Endothelial cell of umbilical vein (primary cell): Measurements from ENCODE around the gene AGAP3. TPM values are rescaled to one million over a fixed set of nuclear protein-coding genes. Genes with fewer than 3 reads are reported as not detected.
A peak's percentile ranks its signal among the peaks of the same experiment; 100 is the strongest.

Experiments used
- BruUV-seq: library from RNA; stranded (reverse); fragments of 400-500 nt; replicated peaks from 2 replicates; lab custom pipeline; 2021; lab: Mats Ljungman, UMichigan
- CTCF ChIA-PET: fragments of 300-600, 350-600 bp; sonication (Branson Sonifier 250); formaldehyde crosslinking; loops from one replicate; lab custom pipeline; 2021; ENCODE audit warnings: antibody characterized with exemption, inconsistent platforms; lab: Charles Lee
- POLR2A ChIA-PET: fragments of 300-600, 350-600 bp; sonication (Branson Sonifier 250); formaldehyde crosslinking; loops from one replicate; lab custom pipeline; 2021; ENCODE audit warnings: antibody characterized with exemption, inconsistent platforms; lab: Charles Lee
- DNase-seq: peaks from one replicate; pipeline ENCODE4 v3.0.0-alpha.2; 2011; ENCODE audit warnings: low read depth, low spot score
- FAIRE-seq: peaks from 2 replicates; lab custom pipeline; 2011; peaks lifted over from hg19 to GRCh38; lab: Jason Lieb, UNC
- H2AFZ ChIP-seq: 2 replicates; pipeline ENCODE4 v1.6.0; 2012; ENCODE audit warnings: low read depth, low read length, control low read depth, inconsistent platforms
- H3K27ac ChIP-seq: 2 replicates; pipeline ENCODE4 v1.5.1; 2011; ENCODE audit warnings: low read depth, mild to moderate bottlenecking, control low read depth, low read length, moderate library complexity; ENCODE audit not compliant: insufficient read depth
- H3K27me3 ChIP-seq, 2 experiments: 2 replicates each; pipeline versions ENCODE4 v1.6.0 to v1.6.1; 2011; ENCODE audit warnings: low read length in 2 of 2, mixed read lengths in 1 of 2; ENCODE audit not compliant: control insufficient read depth in 2 of 2, insufficient read depth in 2 of 2
- H3K36me3 ChIP-seq, 2 experiments: 2 replicates in 1 of 2; 3 replicates in 1 of 2; pipeline ENCODE4 v1.5.1; 2011; ENCODE audit warnings: low read length in 2 of 2, mild to moderate bottlenecking in 1 of 2, moderate library complexity in 1 of 2; ENCODE audit not compliant: control insufficient read depth in 2 of 2, insufficient read depth in 2 of 2; ENCODE audit errors: extremely low read depth in 1 of 2
- H3K4me1 ChIP-seq: 3 replicates; pipeline ENCODE4 v1.5.1; 2011; ENCODE audit warnings: mild to moderate bottlenecking, low read length; ENCODE audit not compliant: control insufficient read depth, insufficient read depth; ENCODE audit errors: extremely low read depth
- H3K4me2 ChIP-seq: 2 replicates; pipeline ENCODE4 v1.6.1; 2011; ENCODE audit warnings: low read length, control low read depth, mixed read lengths; ENCODE audit not compliant: insufficient read depth
- H3K4me3 ChIP-seq, 3 experiments: fragments of 200-600 bp in 1 of 3; sonication (generic), shearing (Covaris generic) in 1 of 3; replicated peaks in 1 of 3; 2 replicates each; pipeline ENCODE4 v1.5.1; 2011 to 2016; ENCODE audit warnings: control low read depth in 3 of 3, low read length in 3 of 3, mild to moderate bottlenecking in 2 of 3, inconsistent platforms in 1 of 3, low read depth in 1 of 3, moderate library complexity in 1 of 3; ENCODE audit not compliant: insufficient read depth in 1 of 3
- H3K79me2 ChIP-seq: 2 replicates; pipeline ENCODE4 v1.6.0; 2012; ENCODE audit warnings: low read length, inconsistent platforms; ENCODE audit not compliant: control insufficient read depth, insufficient read depth
- H3K9ac ChIP-seq: replicated peaks from 2 replicates; pipeline ENCODE3; 2011; ENCODE audit warnings: low read length, control low read depth; ENCODE audit not compliant: insufficient read depth; ENCODE audit errors: extremely low read depth
- H3K9me1 ChIP-seq: replicated peaks from 3 replicates; pipeline ENCODE4 v1.6.0; 2011; ENCODE audit warnings: mild to moderate bottlenecking, low read length; ENCODE audit not compliant: control insufficient read depth, insufficient read depth; ENCODE audit errors: extremely low read depth
- H3K9me3 ChIP-seq: replicated peaks from 2 replicates; pipeline ENCODE4 v1.5.1; 2012; ENCODE audit warnings: low read length, inconsistent platforms; ENCODE audit not compliant: control insufficient read depth, insufficient read depth
- H4K20me1 ChIP-seq: replicated peaks from 2 replicates; pipeline ENCODE3; 2011; ENCODE audit warnings: mild to moderate bottlenecking, low read length; ENCODE audit not compliant: control insufficient read depth, insufficient read depth; ENCODE audit errors: extremely low read depth
- CTCF ChIP-seq, 2 donors: IDR thresholded peaks; 1 replicate in 1 of 2; 2 replicates in 1 of 2; pipeline ENCODE4 v1.5.1; 2011; ENCODE audit warnings: low read length in 2 of 2, mild to moderate bottlenecking in 2 of 2, moderate library complexity in 2 of 2, control low read depth in 1 of 2, inconsistent platforms in 1 of 2, low read depth in 1 of 2; ENCODE audit not compliant: insufficient read depth in 1 of 2; ENCODE audit errors: extremely low read depth in 1 of 2
- EZH2 ChIP-seq: IDR thresholded peaks from 2 replicates; pipeline ENCODE4 v1.6.1; 2012; ENCODE audit warnings: borderline replicate concordance, low read depth, mild to moderate bottlenecking, moderate library complexity, low read length, inconsistent platforms; ENCODE audit not compliant: severe bottlenecking
- FOS ChIP-seq: IDR thresholded peaks from 2 replicates; pipeline ENCODE4 v1.6.1; 2011; ENCODE audit warnings: mild to moderate bottlenecking, low read length, moderate library complexity, borderline replicate concordance; ENCODE audit not compliant: insufficient read depth
- GATA2 ChIP-seq: IDR thresholded peaks from 2 replicates; pipeline ENCODE4 v1.7.0; 2011; ENCODE audit warnings: low read depth, mild to moderate bottlenecking, moderate library complexity, mixed read lengths, low read length; ENCODE audit not compliant: insufficient read length, insufficient read depth
- JUN ChIP-seq: IDR thresholded peaks from 2 replicates; pipeline ENCODE4 v1.6.1; 2011; ENCODE audit warnings: borderline replicate concordance, low read depth; ENCODE audit not compliant: insufficient read length, insufficient read depth
- MAX ChIP-seq: IDR thresholded peaks from 2 replicates; pipeline ENCODE4 v1.6.1; 2011; ENCODE audit not compliant: insufficient read depth, insufficient read length
- MYC ChIP-seq: IDR thresholded peaks from one replicate; pipeline ENCODE4 v1.6.1; 2011; ENCODE audit warnings: mild to moderate bottlenecking, low read depth, low read length
- POLR2A ChIP-seq: IDR thresholded peaks from 2 replicates; pipeline ENCODE4 v1.6.1; 2012; ENCODE audit warnings: low read depth, mild to moderate bottlenecking, control low read depth, low read length
- POLR2AphosphoS5 ChIP-seq: IDR thresholded peaks from 2 replicates; pipeline ENCODE4 v1.6.1; 2012; ENCODE audit warnings: low read depth, mild to moderate bottlenecking, control low read depth, low read length, moderate library complexity; ENCODE audit not compliant: insufficient read depth
- dilution Hi-C: fragments of 300-500 bp; cut with MboI; formaldehyde crosslinking; loops from one replicate; pipeline ENCODE4 v1.15.0; 2019; ENCODE audit warnings: low sequenced_read_pairs; ENCODE audit not compliant: extremely low pct_ligation_motif_present
- intact Hi-C: fragments of 100-400 bp; cut with micrococcal nuclease; formaldehyde crosslinking; loops from one replicate; pipeline ENCODE4 v1.10.0; 2022
- polyA plus RNA-seq, 4 experiments: library from polyadenylated mRNA; depleted of rRNA in 3 of 4; stranded (reverse) in 3 of 4; unstranded in 1 of 4; fragments of >200 nt; gene quantifications; 2 replicates each; pipeline versions ENCODE4 v1.2.1 to v1.2.3, GENCODE V29; 2011 to 2012; ENCODE audit warnings: missing spikeins in 1 of 4
- total RNA-seq: library from RNA; stranded (reverse); gene quantifications from 2 replicates; pipeline ENCODE4 v1.2.3, GENCODE V29; 2021

Gene AGAP3
- total and polyA plus RNA-seq, 2 donors (not counting 3 experiments of a cell fraction or from before 2014, with no cell fraction given): 171 to 174 TPM

DNA sequence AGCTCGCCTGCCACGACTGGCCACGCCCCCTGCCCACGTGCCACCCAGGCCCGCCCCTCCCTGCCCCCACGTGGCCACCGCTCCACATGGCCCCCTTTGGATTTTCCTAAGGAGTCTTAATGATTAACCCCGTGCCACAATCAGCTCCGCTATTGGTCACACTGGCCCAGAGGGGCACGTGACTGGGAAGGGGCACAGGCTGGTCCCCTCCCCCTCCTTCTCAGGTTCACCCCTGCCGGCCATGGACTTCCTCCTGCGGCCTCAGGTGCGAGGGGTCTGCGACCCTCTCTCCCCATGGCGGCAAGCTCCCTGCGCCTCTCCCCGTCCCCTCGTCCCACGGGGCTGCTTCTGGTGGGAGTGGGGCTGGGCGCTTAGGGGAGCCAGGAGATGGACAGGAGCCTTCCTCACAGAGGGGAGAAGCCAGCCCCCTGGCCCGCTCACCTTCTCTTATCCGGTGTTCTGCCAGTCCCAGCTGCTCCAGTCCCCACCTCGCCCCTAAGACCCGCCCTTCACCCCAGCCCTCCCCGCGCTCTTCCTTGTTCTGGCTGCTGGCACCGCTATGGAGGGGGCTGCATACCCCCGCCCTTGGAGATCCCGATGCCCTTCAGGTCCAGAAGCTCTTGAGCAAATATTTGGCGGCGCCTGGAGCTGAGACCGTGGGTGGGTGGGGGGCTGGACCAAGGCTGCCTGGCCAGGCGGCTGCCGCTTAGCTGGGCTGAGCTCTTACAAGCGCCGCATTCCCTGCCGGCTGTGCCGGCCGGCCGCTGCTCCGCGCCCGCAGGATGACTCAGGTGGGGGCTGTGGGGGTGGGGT is 23.7 kb upstream of the AGAP3 start:
- ChIA-PET POLR2A (interaction anchor here (0.6 kb wide), 1 partner anchor 33 kb away, joined by 3 read pairs; no protein-coding TSS in a partner anchor), CTCF (interaction anchor here (1.3 kb wide), 1 partner anchor 11 kb away, joined by 4 read pairs; no protein-coding TSS in a partner anchor)
- dilution Hi-C loops: no loop called here
- Histone ChIP-seq H3K27ac (no peak overlapping the region), H3K4me2 (no peak overlapping the region), H3K4me1 (peaks cover 22% of the 10 kb centered on the region), H3K4me3 (no peak overlapping the region), H3K36me3 (peaks cover 11 to 32% of the 10 kb centered on the region in 2 experiments), H4K20me1 (no peaks in the 10 kb centered on the region), H3K9me3 (no peaks in the 10 kb centered on the region), H3K9ac (no peak overlapping the region), H3K27me3 (no peaks in the 10 kb centered on the region), H3K9me1 (no peaks in the 10 kb centered on the region), H2AFZ (no peak overlapping the region), H3K79me2 (peaks cover 34% of the 10 kb centered on the region)
- no peak for TF ChIP-seq POLR2AphosphoS5
- TF ChIP-seq MAX: peak; percentile 29
- TF ChIP-seq GATA2: no peak
- DNase-seq (no peak), FAIRE-seq (no peak)
- intact Hi-C loops: no loop called here
- BruUV-seq: no TSS peak

GRCh38 chr7:151063212-151063561 is 23.1 kb upstream of the AGAP3 start:
- ChIA-PET POLR2A (no interaction called here), CTCF (no interaction called here)
- Histone ChIP-seq H3K27me3 (no peaks in the 10 kb centered on the region), H2AFZ (no peak overlapping the region), H3K4me2 (no peak overlapping the region), H3K9me1 (no peaks in the 10 kb centered on the region), H3K27ac (no peak overlapping the region), H3K36me3 (peaks cover 12 to 37% of the 10 kb centered on the region in 2 experiments), H4K20me1 (no peaks in the 10 kb centered on the region), H3K9me3 (no peaks in the 10 kb centered on the region), H3K4me3 (no peak overlapping the region), H3K4me1 (peaks cover 21% of the 10 kb centered on the region), H3K79me2 (peaks cover 34% of the 10 kb centered on the region), H3K9ac (no peak overlapping the region)
- FAIRE-seq: no peak
- TF ChIP-seq POLR2AphosphoS5 (no peak), EZH2 (no peak), MAX (no peak), JUN (no peak), FOS (no peak), GATA2 (no peak), POLR2A (no peak), CTCF (IDR thresholded peaks at IDR 0.05; ENCODE audit: extremely low read depth in 1 of 2, insufficient read depth in 1 of 2, low read depth in 1 of 2, low read length in 2 of 2) (no peak), MYC (no peak)
- dilution Hi-C loops: no loop called here
- no TSS peak for BruUV-seq
- no peak for DNase-seq
- intact Hi-C loops: no loop called here
